ENCODE data around the gene ARHGEF17.

ARHGEF17 gene

GRCh38 chr11:73383249-73384124, 75.4 kb downstream of the ARHGEF17 start:
- Histone ChIP-seq H3K4me3 (no peak overlapping the region), H3K27ac (peak overlapping the region in 18 of 21 experiments; percentile 10 to 88 (median 76))

DNA sequence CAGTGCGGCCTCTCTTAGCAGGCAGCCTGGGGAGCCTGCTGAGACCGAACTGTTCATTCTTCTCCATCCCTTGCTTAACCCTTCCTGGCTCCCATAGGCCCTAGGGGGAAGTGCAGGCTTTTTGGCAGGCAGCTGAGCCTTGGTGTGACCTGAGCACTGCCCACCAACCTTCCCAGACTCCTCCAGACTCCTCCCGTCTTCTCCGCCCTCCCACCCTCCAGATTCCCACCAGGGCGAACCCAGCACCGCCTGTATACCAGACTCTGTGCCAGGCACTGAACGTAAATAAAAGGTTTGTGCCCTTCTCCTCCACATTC, 76.0 kb downstream of the ARHGEF17 start:
- no peak overlapping the region for H3K4me3 ChIP-seq
- H3K27ac ChIP-seq: peak overlapping the region in 17 of 21 experiments; percentile 4 to 88 (median 77)

GRCh38 chr11:73384531-73384871, 76.4 kb downstream of the ARHGEF17 start:
- peak overlapping the region; percentile 4 to 88 (median 75) for H3K27ac ChIP-seq
- H3K4me3 ChIP-seq: no peak overlapping the region

GRCh38 chr11:73384872-73385689, 77.0 kb downstream of the ARHGEF17 start:
- Histone ChIP-seq H3K4me3 (no peak overlapping the region), H3K27ac (peak overlapping the region in 20 of 21 experiments; percentile 4 to 88 (median 76))

- Histone ChIP-seq H3K27ac (peak overlapping the region in 17 of 21 experiments; percentile 7 to 88 (median 77)), H3K4me3 (peak overlapping the region in 1 of 7 experiments; percentile 7)
Measured at GRCh38 chr11:73386016-73386415, 77.9 kb downstream of the ARHGEF17 start.

DNA sequence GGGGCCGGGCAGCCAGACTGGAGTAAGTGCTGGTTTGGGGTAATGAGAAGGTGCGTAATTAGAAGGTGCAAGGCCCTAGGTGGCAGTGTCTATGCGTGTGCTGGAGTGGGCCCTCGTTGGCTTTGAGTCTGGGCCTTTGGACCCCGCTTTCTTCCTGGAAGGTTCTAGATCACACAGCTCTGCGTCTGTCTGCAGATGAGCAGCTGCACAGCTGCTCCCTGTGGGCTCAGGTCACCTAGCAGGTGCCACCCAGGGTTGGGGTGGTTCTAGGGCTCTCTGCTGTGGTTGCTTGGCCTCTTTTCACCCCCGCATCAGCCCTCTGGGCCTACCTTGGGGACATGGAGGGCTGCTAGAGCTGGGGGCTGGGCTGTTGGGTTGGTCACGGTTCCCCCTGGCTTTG, 78.5 kb downstream of the ARHGEF17 start:
- H3K27ac ChIP-seq: peak overlapping the region in 17 of 21 experiments; percentile 7 to 88 (median 77)
- no peak overlapping the region for H3K4me3 ChIP-seq

- peak overlapping the region in 17 of 21 experiments; percentile 6 to 88 (median 69) for H3K27ac ChIP-seq
Measured at GRCh38 chr11:73387594-73388264, 79.7 kb downstream of the ARHGEF17 start.

GRCh38 chr11:73388265-73389133, 80.4 kb downstream of the ARHGEF17 start:
- Histone ChIP-seq H3K27ac (peak overlapping the region in 13 of 21 experiments; percentile 4 to 88 (median 63)), H3K4me3 (no peak overlapping the region)

More at GRCh38 chr11:73387594-73388264, 79.7 kb downstream of the ARHGEF17 start:
- no peak overlapping the region for H3K4me3 ChIP-seq

DNA sequence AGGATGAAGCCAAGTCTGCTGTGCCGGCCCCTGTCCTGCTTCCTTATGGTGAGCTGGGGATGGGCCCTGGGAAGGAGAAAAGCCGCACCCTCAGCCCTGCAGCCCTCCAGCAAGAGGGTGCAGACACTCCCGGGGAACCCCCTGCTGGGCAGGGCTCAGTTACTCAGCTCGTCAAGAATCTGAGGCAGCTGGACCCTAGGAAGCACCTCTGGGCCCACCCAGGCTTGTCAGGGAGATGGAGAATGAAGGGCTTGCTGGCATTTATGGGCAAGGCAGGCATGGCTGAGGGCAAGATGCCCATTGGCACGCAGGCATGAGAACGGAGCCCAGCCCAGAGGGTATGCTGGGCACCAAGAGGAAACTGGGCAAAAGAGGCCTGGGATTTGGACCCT, 81.1 kb downstream of the ARHGEF17 start:
- Histone ChIP-seq H3K27ac (peak overlapping the region in 9 of 21 experiments; percentile 3 to 88 (median 63)), H3K4me3 (no peak overlapping the region)

GRCh38 chr11:73389916-73390315, 81.8 kb downstream of the ARHGEF17 start:
- no peak overlapping the region for H3K27ac ChIP-seq

GRCh38 chr11:73390601-73391565, 82.8 kb downstream of the ARHGEF17 start:
- no peak overlapping the region for H3K27ac ChIP-seq
- H3K4me3 ChIP-seq: no peak overlapping the region

More at GRCh38 chr11:73389916-73390315, 81.8 kb downstream of the ARHGEF17 start:
- no peak overlapping the region for H3K4me3 ChIP-seq

- H3K27ac ChIP-seq: no peak overlapping the region
- no peak overlapping the region for H3K4me3 ChIP-seq
Measured at GRCh38 chr11:73391665-73392064, 83.6 kb downstream of the ARHGEF17 start.

DNA sequence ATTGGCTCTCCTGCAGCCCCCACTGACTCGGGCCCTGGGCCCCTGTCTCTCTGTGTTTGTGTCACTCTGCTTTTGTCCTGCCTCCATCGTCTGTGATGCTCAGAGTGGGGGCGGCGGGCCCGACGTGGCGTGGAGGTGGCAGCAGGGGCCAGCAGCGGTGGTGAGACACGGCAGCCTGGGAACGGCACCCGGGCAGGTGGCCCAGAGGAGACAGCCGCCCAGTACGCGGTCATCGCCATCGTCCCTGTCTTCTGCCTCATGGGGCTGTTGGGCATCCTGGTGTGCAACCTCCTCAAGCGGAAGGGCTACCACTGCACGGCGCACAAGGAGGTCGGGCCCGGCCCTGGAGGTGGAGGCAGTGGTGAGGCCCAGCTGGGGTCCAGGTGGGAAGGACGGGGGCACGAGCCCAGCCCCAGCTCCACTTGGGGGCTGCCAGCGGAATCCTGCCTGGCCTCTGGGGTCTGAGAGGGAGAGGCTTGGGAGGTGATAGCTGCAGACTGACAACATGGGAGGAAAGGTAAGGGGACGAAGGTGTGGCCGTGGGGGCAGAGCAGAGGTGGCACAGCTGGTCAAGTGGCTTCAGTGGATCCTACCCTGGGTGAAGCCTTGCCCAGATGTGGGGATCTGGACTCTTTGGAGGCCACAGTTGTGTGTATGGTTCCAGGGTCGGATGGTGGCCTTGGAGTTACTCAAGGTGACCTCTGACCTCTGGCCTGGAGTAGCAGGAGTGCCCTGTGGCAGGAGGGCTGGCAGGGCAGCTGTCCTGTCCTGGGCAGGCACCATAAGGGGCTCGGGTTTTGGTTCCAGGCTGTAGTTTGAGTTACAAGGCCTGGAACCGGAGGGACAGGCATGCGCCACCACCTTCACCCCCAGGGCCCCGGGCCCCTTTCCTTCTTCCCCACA, 84.3 kb downstream of the ARHGEF17 start:
- H3K27ac ChIP-seq: peak overlapping the region in 2 of 21 experiments; percentile 9 to 13

GRCh38 chr11:73393011-73393380, 84.9 kb downstream of the ARHGEF17 start:
- Histone ChIP-seq H3K27ac (peak overlapping the region in 2 of 21 experiments; percentile 9 to 13), H3K4me3 (no peak overlapping the region)

More for the DNA sequence above, 84.3 kb downstream of the ARHGEF17 start:
- no peak overlapping the region for H3K4me3 ChIP-seq

- Histone ChIP-seq H3K4me3 (no peak overlapping the region), H3K27ac (no peak overlapping the region)
Measured at GRCh38 chr11:73393479-73394415, 85.7 kb downstream of the ARHGEF17 start.

Data from skin epidermis (tissue), 12 donors.